Measurements from ENCODE around the gene SPATA31D4.

Gene SPATA31D4

DNA sequence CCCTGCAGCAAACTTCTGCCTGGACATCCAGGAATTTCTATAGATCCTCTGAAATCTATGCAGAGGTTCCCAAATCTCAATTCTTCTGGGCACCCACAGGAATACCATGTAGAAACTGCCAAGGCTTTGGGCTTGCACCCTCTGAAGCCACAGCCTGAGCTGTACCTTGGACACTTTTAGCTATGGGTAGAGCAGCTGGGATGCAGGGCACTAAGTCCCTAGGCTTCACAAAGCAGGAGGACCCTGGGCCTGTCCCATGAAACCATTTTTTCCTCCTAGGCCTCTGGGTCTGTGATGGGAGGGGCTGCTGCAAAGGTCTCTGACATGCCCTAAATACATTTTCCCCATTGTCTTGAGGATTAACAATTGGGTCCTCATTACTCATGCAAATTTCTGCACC, 27.4 kb downstream of the SPATA31D4 start:
- H3K27ac ChIP-seq = no peak overlapping the region
- no peak for DNase-seq (ENCODE audit: low read depth, low spot score)

- DNase-seq (ENCODE audit: low read depth, low spot score) = no peak
- no peak overlapping the region for H3K27ac ChIP-seq
Observed at GRCh38 chr9:81964218-81965171, 36.3 kb downstream of the SPATA31D4 start.

DNA sequence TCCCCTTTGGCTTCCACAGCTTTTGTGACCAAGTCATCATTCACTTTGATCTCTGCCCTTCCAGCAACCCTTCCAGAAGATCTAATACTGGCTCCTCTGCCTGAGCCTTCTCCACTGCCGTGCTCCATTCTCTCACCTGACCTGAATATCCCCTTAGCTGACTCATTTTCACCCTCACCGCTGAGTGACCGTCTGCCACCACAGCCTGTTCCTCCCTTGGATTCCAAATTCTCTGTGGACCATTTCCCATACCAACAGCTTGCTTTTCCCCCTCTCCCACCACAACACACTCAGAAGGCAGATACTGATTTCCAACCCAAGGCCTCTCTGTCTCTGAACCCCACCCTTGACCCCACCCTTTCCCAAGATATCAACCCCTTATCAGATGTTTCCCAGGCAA, 39.8 kb downstream of the SPATA31D4 start:
- H3K27ac ChIP-seq = no peak overlapping the region
- DNase-seq (ENCODE audit: low read depth, low spot score) = no peak

- H3K27ac ChIP-seq = no peak overlapping the region
- DNase-seq (ENCODE audit: low read depth, low spot score) = no peak
Observed at GRCh38 chr9:81969971-81970370, 41.7 kb downstream of the SPATA31D4 start.

DNA sequence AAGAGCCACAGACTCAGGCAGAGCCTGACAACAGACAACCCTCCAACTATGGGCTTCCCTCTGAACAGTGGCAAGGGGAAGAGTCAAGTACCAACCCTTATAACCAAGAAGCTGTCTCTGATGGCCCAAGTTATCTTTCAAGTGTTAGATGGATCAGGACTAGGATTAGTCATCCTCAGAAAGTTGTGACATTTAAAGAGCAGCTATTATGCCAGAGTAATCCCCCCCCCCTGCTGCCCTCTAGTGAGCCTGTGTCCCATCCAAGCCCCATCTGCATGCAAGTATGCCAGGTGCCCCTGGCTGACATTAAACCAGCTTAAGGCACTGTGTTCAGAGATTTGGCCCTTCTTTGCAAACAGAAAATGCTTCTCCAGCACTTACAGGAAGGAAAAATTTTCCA, 43.5 kb downstream of the SPATA31D4 start:
- no peak overlapping the region for H3K27ac ChIP-seq
- no peak for DNase-seq (ENCODE audit: low read depth, low spot score)

- no peak for DNase-seq (ENCODE audit: low read depth, low spot score)
Observed at GRCh38 chr9:81974764-81975163, 46.5 kb downstream of the SPATA31D4 start.

DNA sequence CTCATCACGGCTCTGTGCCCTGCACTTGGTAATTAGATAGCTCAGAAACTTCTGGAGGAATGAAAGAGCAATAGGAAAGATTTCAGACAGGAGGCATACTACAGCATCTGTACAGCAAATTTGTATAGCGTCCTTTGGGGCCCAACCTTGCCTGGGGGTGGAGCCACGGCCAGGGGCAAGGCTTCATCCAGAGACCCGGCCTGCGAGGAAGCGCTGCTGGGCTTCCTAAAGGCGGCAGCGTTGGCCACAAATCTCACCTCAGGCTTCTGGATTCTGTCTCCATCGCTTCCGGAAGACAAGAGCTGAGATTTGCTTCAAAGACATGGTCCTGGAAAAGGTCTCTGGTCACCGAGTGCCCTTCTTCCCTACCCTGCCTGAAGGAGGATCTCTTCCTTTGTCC, 48.1 kb downstream of the SPATA31D4 start:
- DNase-seq (ENCODE audit: low read depth, low spot score) = no peak
- H3K27ac ChIP-seq = no peak overlapping the region

More at GRCh38 chr9:81974764-81975163, 46.5 kb downstream of the SPATA31D4 start:
- H3K27ac ChIP-seq = no peak overlapping the region

- no peak overlapping the region for H3K27ac ChIP-seq
- DNase-seq (ENCODE audit: low read depth, low spot score) = no peak
Observed at GRCh38 chr9:81979196-81979595, 51.0 kb downstream of the SPATA31D4 start.

- DNase-seq (ENCODE audit: low read depth, low spot score) = no peak
- no peak overlapping the region for H3K27ac ChIP-seq
Observed at GRCh38 chr9:81980568-81980967, 52.3 kb downstream of the SPATA31D4 start.

DNA sequence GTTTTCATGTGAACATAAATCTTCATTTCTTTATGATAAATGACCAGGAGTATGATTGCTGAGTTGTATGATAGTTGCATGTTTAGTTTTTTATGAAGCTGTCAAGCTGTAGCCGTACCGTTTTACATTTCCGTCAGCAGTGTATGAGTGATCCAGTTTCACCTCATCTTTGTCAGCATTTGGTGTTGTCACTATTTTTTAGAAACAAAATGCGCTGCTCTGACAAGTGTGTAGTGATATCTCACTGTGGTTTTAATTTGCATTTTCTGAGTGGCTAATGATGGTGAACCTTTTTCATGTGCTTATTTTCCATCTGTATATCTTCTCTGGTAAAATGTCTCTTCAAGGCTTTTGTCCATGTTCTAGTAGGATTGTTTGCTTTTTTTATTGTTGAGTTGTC, 53.7 kb downstream of the SPATA31D4 start:
- H3K27ac ChIP-seq = no peak overlapping the region
- DNase-seq (ENCODE audit: low read depth, low spot score) = no peak

All from epithelial cell of prostate (primary cell).